Astrocyte of the cerebellum (primary cell): Measurements from ENCODE around the gene CEMIP.
A peak's percentile ranks its signal among the peaks of the same experiment; 100 is the strongest.

Experiments
- DNase-seq: peaks from one replicate; pipeline ENCODE4 v3.0.0-alpha.2; 2011; ENCODE audit warnings: low read depth
- H3K4me3 ChIP-seq: 2 replicates; pipeline ENCODE4 v1.5.1; 2011; ENCODE audit warnings: mild to moderate bottlenecking, low read depth, low read length, moderate library complexity
- CTCF ChIP-seq: IDR thresholded peaks from 2 replicates; pipeline ENCODE4 v1.5.1; 2012; ENCODE audit warnings: low read length, low read depth, moderate library complexity, mild to moderate bottlenecking; ENCODE audit errors: missing control alignments
- in situ Hi-C: cut with HindIII; loops from 2 replicates; pipeline ENCODE4 v1.10.0; 2017; ENCODE audit warnings: low sequenced_read_pairs

The CEMIP gene

GRCh38 chr15:80844011-80844732 lies 65.0 kb downstream of the CEMIP start:
- in situ Hi-C loops: no loop called here
- H3K4me3 ChIP-seq: no peak overlapping the region
- TF ChIP-seq CTCF: no peak
- no peak for DNase-seq

- no peak for TF ChIP-seq CTCF
- no peak for DNase-seq
- in situ Hi-C loops: no loop called here
- no peak overlapping the region for H3K4me3 ChIP-seq
Observed at GRCh38 chr15:80846031-80846815, 67.1 kb downstream of the CEMIP start.

- in situ Hi-C loops: no loop called here
- peak; percentile 89 for DNase-seq
- H3K4me3 ChIP-seq: no peak overlapping the region
- no peak for TF ChIP-seq CTCF
Observed at GRCh38 chr15:80849308-80849707, 70.1 kb downstream of the CEMIP start.

GRCh38 chr15:80850941-80851451 lies 71.8 kb downstream of the CEMIP start:
- no peak for TF ChIP-seq CTCF
- in situ Hi-C loops: no loop called here
- no peak overlapping the region for H3K4me3 ChIP-seq
- no peak for DNase-seq

- DNase-seq: no peak
- TF ChIP-seq CTCF: no peak
- H3K4me3 ChIP-seq: no peak overlapping the region
- in situ Hi-C loops: no loop called here
Observed at GRCh38 chr15:80852676-80853075, 73.5 kb downstream of the CEMIP start.

- in situ Hi-C loops: no loop called here
Observed at GRCh38 chr15:80854104-80854503, 74.9 kb downstream of the CEMIP start.

More at GRCh38 chr15:80854104-80854503, 74.9 kb downstream of the CEMIP start:
- no peak for TF ChIP-seq CTCF
- no peak overlapping the region for H3K4me3 ChIP-seq
- DNase-seq: no peak
